ENCODE measurements around the gene PDE6A. TPM values are rescaled to one million over a fixed set of nuclear protein-coding genes. Genes with fewer than 3 reads are reported as not detected.
A peak's percentile ranks its signal among the peaks of the same experiment; 100 is the strongest.

Gene PDE6A
- total RNA-seq, 1 experiment from 2014 or later, result 0.50 TPM

- intact Hi-C loops (cut with micrococcal nuclease; ENCODE audit: unreplicated experiment), result no loop called here
- Histone ChIP-seq H3K4me1 (replicated peaks; ENCODE audit: insufficient read depth) (peaks cover 16% of the 10 kb centered on the region), H3K4me3 (no peak overlapping the region), H3K79me2 (ENCODE audit: low read depth) (no peaks in the 10 kb centered on the region), H3K4me2 (no peak overlapping the region), H3K36me3 (ENCODE audit: low read depth) (no peaks in the 10 kb centered on the region), H4K20me1 (ENCODE audit: insufficient read depth) (no peaks in the 10 kb centered on the region), H3K9me3 (ENCODE audit: insufficient read depth, low read depth) (no peaks in the 10 kb centered on the region), H3K27ac (no peak overlapping the region), H3K27me3 (ENCODE audit: insufficient read depth, low read depth) (no peaks in the 10 kb centered on the region), H3F3A (ENCODE audit: insufficient read depth, low read depth) (peaks cover 3% of the 10 kb centered on the region; the same call in 1 of the 2 replicates), H3K9me2 (ENCODE audit: insufficient read depth) (no peaks in the 10 kb centered on the region), H2AFZ (no peak overlapping the region)
- no peak for DNase-seq
- no TSS peak for BruUV-seq (replicated peaks)
- no peak for TF ChIP-seq CTCF (conservative IDR thresholded peaks at IDR 0.05)
- no peak for TF ChIP-seq EZH2 (IDR thresholded peaks at IDR 0.05; ENCODE audit: low read depth)
- POLR2A ChIA-PET (ENCODE audit: unreplicated experiment), result no interaction called here
- CTCF ChIA-PET, result no interaction called here
Measured at GRCh38 chr5:149921597-149921996, 23.0 kb downstream of the PDE6A start.

GRCh38 chr5:149917073-149917676 lies 27.4 kb downstream of the PDE6A start:
- DNase-seq, result peak; percentile 50 to 69

More at GRCh38 chr5:149917073-149917676, 27.4 kb downstream of the PDE6A start:
- Histone ChIP-seq H3F3A (ENCODE audit: insufficient read depth, low read depth) (peaks cover 26% of the 10 kb centered on the region), H3K4me3 (no peak overlapping the region), H3K79me2 (ENCODE audit: low read depth) (no peaks in the 10 kb centered on the region), H3K4me1 (replicated peaks; ENCODE audit: insufficient read depth) (peaks cover 52% of the 10 kb centered on the region), H4K20me1 (ENCODE audit: insufficient read depth) (no peaks in the 10 kb centered on the region), H3K27ac (peak overlapping the region; percentile 91), H3K36me3 (ENCODE audit: low read depth) (no peaks in the 10 kb centered on the region), H3K27me3 (ENCODE audit: insufficient read depth, low read depth) (no peaks in the 10 kb centered on the region), H3K9me2 (ENCODE audit: insufficient read depth) (no peaks in the 10 kb centered on the region), H3K9me3 (ENCODE audit: insufficient read depth, low read depth) (no peaks in the 10 kb centered on the region), H3K4me2 (peak overlapping the region; percentile 30), H2AFZ (no peak overlapping the region)
- TF ChIP-seq CTCF (conservative IDR thresholded peaks at IDR 0.05) (no peak), EZH2 (IDR thresholded peaks at IDR 0.05; ENCODE audit: low read depth) (no peak)
- ChIA-PET POLR2A (ENCODE audit: unreplicated experiment) (interaction anchor here (0.8 kb wide), 1 partner anchor 30 kb away, joined by 3 read pairs; no protein-coding TSS in a partner anchor), CTCF (interaction anchor here (0.6 to 0.8 kb wide), 2 partner anchors 16 to 83 kb away, joined by 3 to 5 read pairs; no protein-coding TSS in a partner anchor)
- BruUV-seq (replicated peaks), result no TSS peak
- intact Hi-C loops (cut with micrococcal nuclease; ENCODE audit: unreplicated experiment), result loop anchor here (5.0 kb wide), 1 partner anchor 555 kb away; no protein-coding TSS in a partner anchor
